Kidney epithelial cell (primary cell): ENCODE data around the gene PID1. TPM values are rescaled to one million over a fixed set of nuclear protein-coding genes. Genes with fewer than 3 reads are reported as not detected.

Experiments used
- DNase-seq: peaks from one replicate; pipeline ENCODE4 v3.0.0-alpha.2; 2010; ENCODE audit warnings: low read depth
- H3K27me3 ChIP-seq: 2 replicates; pipeline ENCODE4 v1.6.0; 2011; ENCODE audit warnings: low read length; ENCODE audit not compliant: control insufficient read depth, insufficient read depth
- H3K36me3 ChIP-seq: 2 replicates; pipeline ENCODE4 v1.5.1; 2011; ENCODE audit warnings: low read length; ENCODE audit not compliant: control insufficient read depth, insufficient read depth
- H3K4me3 ChIP-seq: 2 replicates; pipeline ENCODE4 v1.5.1; 2011; ENCODE audit warnings: low read depth, mild to moderate bottlenecking, control low read depth, low read length
- total RNA-seq: library from RNA; depleted of rRNA; stranded (reverse); fragments of >200 nt; gene quantifications from 2 replicates; pipeline ENCODE4 v1.2.3, GENCODE V29; 2015
- TF ChIP-seq, protein P1 (sequence below): IDR thresholded peaks from 2 replicates; pipeline ENCODE4 v1.5.1; 2011; ENCODE audit warnings: mild to moderate bottlenecking, moderate library complexity, low read length, control low read depth, inconsistent platforms; ENCODE audit not compliant: insufficient read depth, poor library complexity, severe bottlenecking

Gene PID1
- total RNA-seq, 1 donor from 2014 or later: 0.21 TPM

DNA sequence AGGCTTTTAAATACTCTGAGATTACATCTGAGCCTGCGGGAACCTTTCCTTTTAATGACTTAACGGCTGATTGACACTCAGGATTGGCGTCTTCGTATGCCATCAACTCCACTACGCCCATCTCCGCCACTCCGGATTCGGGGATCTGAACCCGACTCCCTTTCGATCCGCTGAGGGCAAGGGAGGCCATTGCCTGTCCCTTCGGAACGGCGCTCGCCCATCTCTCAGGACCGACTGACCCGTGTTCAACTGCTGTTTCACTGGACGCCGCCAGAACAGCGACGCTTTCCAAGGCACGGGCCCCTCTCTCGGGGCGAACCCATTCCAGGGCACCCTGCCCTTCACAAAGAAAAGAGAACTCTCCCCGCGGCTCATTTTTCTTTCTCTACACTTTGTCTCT is 90.4 kb downstream of the PID1 start:
- TF ChIP-seq, protein P1, sequence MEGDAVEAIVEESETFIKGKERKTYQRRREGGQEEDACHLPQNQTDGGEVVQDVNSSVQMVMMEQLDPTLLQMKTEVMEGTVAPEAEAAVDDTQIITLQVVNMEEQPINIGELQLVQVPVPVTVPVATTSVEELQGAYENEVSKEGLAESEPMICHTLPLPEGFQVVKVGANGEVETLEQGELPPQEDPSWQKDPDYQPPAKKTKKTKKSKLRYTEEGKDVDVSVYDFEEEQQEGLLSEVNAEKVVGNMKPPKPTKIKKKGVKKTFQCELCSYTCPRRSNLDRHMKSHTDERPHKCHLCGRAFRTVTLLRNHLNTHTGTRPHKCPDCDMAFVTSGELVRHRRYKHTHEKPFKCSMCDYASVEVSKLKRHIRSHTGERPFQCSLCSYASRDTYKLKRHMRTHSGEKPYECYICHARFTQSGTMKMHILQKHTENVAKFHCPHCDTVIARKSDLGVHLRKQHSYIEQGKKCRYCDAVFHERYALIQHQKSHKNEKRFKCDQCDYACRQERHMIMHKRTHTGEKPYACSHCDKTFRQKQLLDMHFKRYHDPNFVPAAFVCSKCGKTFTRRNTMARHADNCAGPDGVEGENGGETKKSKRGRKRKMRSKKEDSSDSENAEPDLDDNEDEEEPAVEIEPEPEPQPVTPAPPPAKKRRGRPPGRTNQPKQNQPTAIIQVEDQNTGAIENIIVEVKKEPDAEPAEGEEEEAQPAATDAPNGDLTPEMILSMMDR: no peak
- Histone ChIP-seq H3K27me3 (no peaks in the 10 kb centered on the region), H3K4me3 (no peak overlapping the region), H3K36me3 (no peaks in the 10 kb centered on the region)
- no peak for DNase-seq

DNA sequence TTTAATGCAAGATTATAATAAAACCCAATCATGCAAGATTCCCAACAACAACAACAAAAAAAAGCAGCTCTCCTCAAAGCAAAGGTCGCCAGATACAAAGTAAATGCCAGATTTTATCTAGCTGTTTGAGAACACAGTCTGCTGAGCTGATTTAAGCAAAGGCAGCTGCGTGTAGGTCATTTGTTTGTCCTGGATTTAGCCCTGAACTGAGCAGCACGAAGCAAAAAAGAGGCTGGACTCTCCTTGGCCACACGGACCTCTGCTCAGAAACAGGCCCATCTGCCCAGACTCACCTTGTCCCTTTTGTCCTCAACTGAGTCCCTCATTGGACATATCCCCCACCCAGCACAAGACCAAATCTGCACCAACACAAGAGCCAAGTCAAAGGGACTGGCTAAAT is 91.5 kb downstream of the PID1 start:
- DNase-seq: no peak
- TF ChIP-seq, protein P1: no peak
- H3K4me3 ChIP-seq: no peak overlapping the region

DNA sequence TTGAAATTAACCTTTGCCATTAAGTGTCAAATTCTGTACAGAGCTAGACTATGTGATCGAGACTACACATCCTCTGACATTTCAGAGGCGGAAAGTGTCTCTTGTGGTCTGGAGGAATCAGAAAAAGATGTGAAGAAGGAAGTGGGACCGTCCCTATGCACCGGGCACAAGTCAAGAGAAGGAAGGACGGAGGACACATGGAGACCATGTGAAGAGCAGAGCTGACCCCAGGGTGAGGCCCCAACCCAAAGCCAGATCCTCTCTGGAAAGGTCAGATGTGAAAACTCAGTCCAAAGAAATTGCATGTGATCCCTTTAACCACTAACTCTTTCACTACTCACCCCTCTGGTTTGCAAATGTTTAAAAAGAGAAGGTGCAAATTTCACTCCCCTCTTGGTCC is 92.4 kb downstream of the PID1 start:
- Histone ChIP-seq H3K36me3 (no peaks in the 10 kb centered on the region), H3K27me3 (no peaks in the 10 kb centered on the region), H3K4me3 (no peak overlapping the region)
- no peak for DNase-seq
- TF ChIP-seq, protein P1: no peak

More for the DNA sequence above, 91.5 kb downstream of the PID1 start:
- Histone ChIP-seq H3K27me3 (no peaks in the 10 kb centered on the region), H3K36me3 (no peaks in the 10 kb centered on the region)

DNA sequence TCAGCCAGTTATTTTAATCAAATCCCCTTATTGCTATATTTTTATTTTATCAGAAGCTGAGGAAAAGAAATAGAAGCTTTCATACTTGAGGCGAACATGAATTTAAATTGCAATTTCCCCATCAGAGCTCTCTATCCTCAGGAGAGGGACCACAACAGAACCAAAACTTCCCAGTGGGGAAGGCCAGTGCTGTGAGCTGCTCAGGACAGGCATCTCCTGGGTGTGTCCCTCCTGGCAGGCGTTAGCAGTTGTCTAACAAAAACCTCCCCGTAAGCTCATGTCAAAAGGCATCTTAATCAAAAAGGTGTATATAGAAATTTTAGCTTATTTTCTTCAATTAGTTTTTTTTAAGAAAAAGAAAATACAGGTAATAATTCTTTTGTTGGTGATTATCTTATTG is 93.0 kb downstream of the PID1 start:
- Histone ChIP-seq H3K27me3 (no peaks in the 10 kb centered on the region), H3K36me3 (no peaks in the 10 kb centered on the region), H3K4me3 (no peak overlapping the region)
- TF ChIP-seq, protein P1: no peak
- DNase-seq: no peak

DNA sequence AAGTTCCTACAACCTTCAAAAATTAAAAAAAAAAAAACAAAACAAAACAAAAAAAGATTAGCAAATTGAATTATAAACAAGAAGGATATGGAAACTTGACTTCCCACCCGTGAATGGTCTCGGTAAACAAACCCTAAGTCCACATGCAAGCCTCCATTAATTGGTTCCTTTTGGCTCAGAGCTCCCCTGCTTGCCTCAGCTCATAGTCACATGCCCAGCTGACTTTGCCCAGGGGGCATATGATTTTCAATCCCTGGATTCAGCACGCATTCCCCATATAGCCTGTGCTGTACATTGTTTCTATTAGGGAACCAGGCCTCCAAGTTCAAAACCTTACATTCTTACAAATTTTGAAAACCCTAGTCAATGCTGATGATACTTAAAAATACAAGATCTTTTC is 95.0 kb downstream of the PID1 start:
- TF ChIP-seq, protein P1: no peak
- Histone ChIP-seq H3K27me3 (no peaks in the 10 kb centered on the region), H3K36me3 (no peaks in the 10 kb centered on the region), H3K4me3 (no peak overlapping the region)
- no peak for DNase-seq

DNA sequence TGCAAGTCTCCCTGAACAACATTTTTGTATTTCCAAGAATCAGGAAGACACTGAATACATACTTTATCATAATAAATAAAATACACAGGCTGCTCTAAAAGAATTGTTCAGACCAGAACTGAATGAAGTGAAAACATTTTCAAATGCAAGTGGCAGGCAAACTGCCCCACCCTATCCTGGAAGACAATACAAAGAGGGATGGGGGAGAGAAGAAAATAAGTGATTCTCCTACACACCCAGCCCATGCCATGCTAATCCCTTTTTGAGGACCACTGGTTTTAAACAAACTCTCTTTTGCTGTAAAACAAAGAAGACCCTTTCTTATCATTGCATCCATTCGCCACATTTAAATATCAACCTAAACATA is 95.6 kb downstream of the PID1 start:
- Histone ChIP-seq H3K4me3 (no peak overlapping the region), H3K27me3 (no peaks in the 10 kb centered on the region), H3K36me3 (no peaks in the 10 kb centered on the region)
- no peak for DNase-seq
- TF ChIP-seq, protein P1: no peak
